ENCODE measurements around the gene MAOB. TPM values are rescaled to one million over a fixed set of nuclear protein-coding genes. Genes with fewer than 3 reads are reported as not detected.

The MAOB gene
- polyA plus RNA-seq, 3 donors, result 7.2 to 111 (median 37.9) TPM

DNA sequence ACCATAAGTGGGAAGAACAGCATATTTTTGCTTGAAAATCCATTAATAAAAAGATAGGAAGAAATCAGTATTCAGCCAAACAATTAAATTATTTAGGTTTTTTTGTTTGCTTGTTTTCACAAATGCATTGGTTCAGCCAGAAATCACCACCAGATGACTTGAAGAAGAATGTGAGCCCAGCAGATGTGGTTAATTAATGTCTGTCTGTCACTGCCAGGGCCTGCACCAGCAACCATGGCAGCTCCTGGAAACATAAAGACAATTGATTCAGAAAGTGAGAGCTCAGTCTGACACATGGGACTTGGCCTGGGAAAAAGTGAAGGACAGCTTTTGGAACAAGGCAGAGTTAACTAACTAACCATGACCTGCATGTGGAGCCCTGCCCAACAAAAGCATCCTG lies 74.0 kb downstream of the MAOB start:
- H3K27ac ChIP-seq (ENCODE audit: low read depth, low read length), result no peak overlapping the region

DNA sequence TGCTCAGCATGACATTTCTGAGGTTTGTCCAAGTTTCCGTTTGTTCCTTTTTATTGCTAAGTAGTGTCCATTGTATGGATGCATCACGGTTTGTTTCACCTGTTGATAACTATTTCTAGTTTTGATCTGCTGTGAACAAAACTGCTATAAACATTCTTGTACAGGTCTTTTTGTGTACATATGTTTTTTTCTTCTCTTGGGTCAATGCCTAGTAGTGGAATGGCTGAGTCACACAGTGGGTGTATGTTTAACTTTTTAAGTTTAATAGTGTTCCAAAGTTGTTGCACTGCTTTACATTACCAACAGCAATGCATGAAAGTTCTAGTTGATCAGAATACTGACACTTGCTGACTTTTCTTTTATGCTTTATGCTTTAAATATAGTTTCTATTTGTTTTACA lies 76.7 kb downstream of the MAOB start:
- H3K27ac ChIP-seq (ENCODE audit: low read depth, low read length), result no peak overlapping the region
- WGBS, 3 donors, result 51 to 98% (median 80%) methylated on average over 2 of the region's 2 CpGs

GRCh38 chrX:43804021-43804420 lies 78.2 kb downstream of the MAOB start:
- WGBS, 3 donors, result 61 to 88% (median 87%) methylated on average over 5 of the region's 5 CpGs

DNA sequence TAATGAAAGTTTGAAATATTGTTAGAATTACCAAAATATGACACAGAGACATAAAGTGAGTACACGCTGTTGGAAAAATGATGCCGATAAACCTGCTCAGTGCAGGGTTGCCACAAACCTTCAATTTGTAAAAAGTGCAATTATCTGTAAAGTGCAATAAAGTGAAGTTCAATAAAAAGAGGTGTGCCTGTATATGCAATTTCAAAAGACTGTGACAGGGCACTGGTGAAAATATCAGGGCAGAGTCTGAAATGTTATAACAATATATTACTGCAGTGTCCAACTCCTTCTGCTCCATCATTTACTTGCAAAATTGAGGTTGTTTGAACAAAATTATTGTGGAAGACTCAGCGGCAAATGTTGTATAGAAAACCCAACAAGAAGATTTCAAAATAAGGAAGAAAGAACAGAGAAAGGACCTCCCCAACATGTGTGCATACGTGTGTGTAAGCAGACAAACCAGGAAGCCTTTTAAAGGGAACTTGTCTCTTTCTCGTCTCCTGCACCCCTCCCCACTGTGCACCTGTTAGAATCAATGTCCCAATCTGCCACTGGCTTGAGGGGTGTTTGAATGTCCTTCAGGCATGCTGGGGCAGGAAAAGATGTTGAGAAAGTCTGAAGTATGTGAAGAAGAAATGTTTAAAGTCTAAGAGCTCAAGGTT lies 96.2 kb downstream of the MAOB start:
- WGBS, 3 donors, result 74 to 80% (median 78%) methylated on average over 5 of the region's 5 CpGs

More at GRCh38 chrX:43804021-43804420, 78.2 kb downstream of the MAOB start:
- H3K27ac ChIP-seq (ENCODE audit: low read depth, low read length), result no peak overlapping the region

DNA sequence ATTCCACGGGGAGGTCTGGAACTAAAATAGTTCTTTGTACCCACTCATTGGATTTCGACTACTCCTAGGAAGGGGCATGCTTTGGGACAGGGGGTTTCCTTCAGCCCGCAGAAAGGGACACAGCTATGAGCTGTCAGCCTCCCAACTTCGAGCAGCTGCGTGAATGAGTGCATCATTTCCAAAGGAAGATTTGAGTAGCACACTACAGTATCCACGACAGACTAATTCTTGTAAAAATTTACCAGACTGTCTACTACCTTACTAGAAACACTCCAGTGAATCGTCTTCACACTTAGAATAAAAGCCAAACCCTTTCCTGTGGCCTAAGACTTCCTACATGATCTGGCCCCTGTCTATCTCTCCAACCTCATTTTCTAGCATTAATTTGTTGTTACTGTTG lies 124.2 kb downstream of the MAOB start:
- no peak overlapping the region for H3K27ac ChIP-seq (ENCODE audit: low read depth, low read length)
- WGBS, 3 donors, result 76 to 90% (median 87%) methylated on average over 7 of the region's 7 CpGs

More for the DNA sequence above, 96.2 kb downstream of the MAOB start:
- H3K27ac ChIP-seq (ENCODE audit: low read depth, low read length), result no peak overlapping the region

DNA sequence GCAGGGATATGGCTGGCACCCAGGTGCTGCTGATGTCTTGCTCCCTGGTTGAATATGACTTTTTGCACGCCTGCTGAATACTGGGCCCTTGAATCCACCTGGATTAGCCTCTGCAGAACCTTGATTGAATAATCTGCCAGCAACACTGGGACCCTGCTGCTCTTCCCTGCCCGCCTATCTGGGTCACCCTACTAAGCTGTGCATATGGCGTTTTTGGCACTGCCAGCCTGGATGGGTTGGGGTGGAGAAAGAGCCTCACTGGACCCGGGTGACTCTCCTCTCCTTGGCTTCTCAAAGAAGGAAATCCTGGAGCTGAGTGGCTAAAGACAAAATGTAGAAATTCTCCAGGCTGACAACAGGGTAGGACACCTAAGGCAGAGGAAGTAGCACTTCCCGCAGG lies 126.2 kb downstream of the MAOB start:
- no peak overlapping the region for H3K27ac ChIP-seq (ENCODE audit: low read depth, low read length)
- 74 to 96% (median 96%) methylated on average over 5 of the region's 5 CpGs for WGBS, 3 donors

DNA sequence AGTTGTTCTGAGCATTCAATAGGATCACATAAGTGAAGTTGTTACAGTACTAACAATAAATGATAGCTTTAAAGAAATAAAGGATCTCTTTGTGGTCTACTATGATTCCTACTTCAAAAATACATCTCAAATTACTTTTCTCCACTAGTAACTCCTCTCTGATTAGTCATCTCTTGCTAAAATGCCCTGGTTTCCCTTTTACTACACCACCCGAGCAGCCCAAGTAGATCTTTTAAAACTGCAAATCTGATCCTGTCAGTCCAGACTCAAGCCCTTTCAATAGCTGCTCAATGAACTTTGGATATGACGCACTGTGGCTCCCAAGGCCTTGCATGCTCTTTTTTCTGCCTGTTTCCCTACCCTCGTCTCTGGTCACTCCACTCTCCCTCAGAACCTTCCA lies 128.6 kb downstream of the MAOB start:
- WGBS, 3 donors, result 71 to 84% (median 73%) methylated on average over 3 of the region's 3 CpGs
- H3K27ac ChIP-seq (ENCODE audit: low read depth, low read length), result no peak overlapping the region

DNA sequence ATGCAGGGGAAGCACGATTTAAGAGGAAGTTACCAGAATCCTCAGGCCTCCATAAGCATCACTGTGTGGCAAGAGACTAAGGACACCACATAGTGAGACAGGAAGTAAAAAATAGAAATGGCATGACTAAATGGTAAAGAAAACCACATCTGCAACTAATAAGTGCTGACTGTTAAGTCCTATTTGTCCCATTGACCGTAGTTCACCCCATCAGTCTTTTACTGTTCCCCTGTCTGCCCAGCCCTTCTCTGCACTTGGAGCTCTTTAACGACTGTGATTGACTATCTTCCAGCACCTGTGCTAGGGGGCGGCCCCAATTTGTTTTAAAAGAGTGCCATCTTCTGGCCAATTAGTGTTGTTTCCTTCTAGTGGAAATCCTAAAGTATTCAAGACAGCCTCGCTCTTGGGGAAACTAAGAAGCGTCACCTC lies 132.0 kb downstream of the MAOB start:
- 1 to 12% (median 8%) methylated on average over 6 of the region's 6 CpGs for WGBS, 3 donors
- H3K27ac ChIP-seq (ENCODE audit: low read depth, low read length), result no peak overlapping the region

GRCh38 chrX:43747476-43747875 lies 134.8 kb downstream of the MAOB start:
- 68 to 100% (median 92%) methylated on average over 2 of the region's 2 CpGs for WGBS, 3 donors
- H3K27ac ChIP-seq (ENCODE audit: low read depth, low read length), result no peak overlapping the region

DNA sequence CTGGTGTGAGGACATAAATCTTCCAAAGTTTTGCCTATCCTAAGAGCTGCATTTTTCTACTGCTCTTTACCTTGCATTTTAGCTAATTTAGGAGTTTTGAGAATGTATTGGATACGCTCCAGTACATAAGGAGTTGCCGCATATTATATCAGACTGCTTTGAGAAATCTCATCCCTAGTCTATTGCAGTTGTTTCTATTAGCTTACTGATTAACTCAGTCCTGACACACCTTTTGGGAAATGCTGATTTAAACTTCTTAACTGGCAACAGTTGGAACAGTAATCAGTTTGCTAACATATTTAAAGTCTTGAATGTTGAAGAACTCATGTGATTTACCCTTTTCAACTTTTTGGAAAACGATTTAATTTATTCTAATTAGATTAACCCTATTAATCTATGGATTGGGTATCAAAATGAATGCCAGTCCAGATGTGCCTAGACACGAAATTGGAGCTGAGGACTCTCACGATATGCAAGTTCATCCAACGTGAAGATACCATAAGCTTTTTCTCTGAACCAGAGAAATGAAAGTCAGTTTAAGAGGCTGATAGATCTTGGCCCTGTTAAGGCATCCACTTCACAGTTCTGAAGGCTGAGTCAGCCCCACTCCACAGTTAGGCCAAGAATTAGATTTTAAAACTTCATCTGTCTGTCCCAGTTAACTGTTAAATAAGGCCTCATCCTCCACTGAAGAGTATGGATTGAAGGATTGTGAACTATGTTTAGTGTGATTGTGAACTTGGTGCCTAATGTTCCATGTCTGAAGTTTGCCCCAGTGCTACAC lies 136.1 kb downstream of the MAOB start:
- no peak overlapping the region for H3K27ac ChIP-seq (ENCODE audit: low read depth, low read length)
- 58 to 78% (median 65%) methylated on average over 6 of the region's 6 CpGs for WGBS, 3 donors

- no peak overlapping the region for H3K27ac ChIP-seq (ENCODE audit: low read depth, low read length)
- 54 to 88% (median 83%) methylated on average over 3 of the region's 3 CpGs for WGBS, 3 donors
Measured at GRCh38 chrX:43744284-43744683, 138.0 kb downstream of the MAOB start.

GRCh38 chrX:43743100-43743822 lies 139.0 kb downstream of the MAOB start:
- 55 to 88% (median 71%) methylated on average over 5 of the region's 5 CpGs for WGBS, 3 donors
- H3K27ac ChIP-seq (ENCODE audit: low read depth, low read length), result no peak overlapping the region

- no peak overlapping the region for H3K27ac ChIP-seq (ENCODE audit: low read depth, low read length)
- 27 to 77% (median 32%) methylated on average over 7 of the region's 7 CpGs for WGBS, 3 donors
Measured at GRCh38 chrX:43741843-43742573, 140.2 kb downstream of the MAOB start.

- WGBS, 3 donors, result 60 to 83% (median 65%) methylated on average over 3 of the region's 3 CpGs
- no peak overlapping the region for H3K27ac ChIP-seq (ENCODE audit: low read depth, low read length)
Measured at GRCh38 chrX:43735957-43736356, 146.3 kb downstream of the MAOB start.

- 67 to 84% (median 72%) methylated on average over 6 of the region's 6 CpGs for WGBS, 3 donors
- H3K27ac ChIP-seq (ENCODE audit: low read depth, low read length), result no peak overlapping the region
Measured at GRCh38 chrX:43735534-43735933, 146.7 kb downstream of the MAOB start.

DNA sequence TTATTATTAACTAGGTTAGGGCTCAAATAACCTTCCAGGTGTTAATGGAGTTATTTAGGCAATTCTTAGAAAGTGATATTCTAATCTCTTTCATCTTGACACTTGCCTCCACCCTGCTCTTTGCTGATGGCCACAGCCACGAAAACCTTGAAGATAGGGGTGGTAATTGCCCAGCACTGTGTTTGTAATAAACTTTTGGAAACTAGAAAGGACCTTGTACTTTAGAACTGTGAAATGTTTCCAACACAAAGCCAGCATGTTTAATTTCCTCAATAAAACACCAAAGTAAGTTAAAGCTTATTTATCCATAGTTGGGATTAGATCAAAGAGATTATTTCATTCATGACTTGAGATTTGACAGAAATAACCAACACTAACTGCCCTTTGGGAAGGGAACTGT lies 147.8 kb downstream of the MAOB start:
- H3K27ac ChIP-seq (ENCODE audit: low read depth, low read length), result no peak overlapping the region
- WGBS, 3 donors, result 0 to 80% (median 51%) methylated on average over 1 of the region's 1 CpG

DNA sequence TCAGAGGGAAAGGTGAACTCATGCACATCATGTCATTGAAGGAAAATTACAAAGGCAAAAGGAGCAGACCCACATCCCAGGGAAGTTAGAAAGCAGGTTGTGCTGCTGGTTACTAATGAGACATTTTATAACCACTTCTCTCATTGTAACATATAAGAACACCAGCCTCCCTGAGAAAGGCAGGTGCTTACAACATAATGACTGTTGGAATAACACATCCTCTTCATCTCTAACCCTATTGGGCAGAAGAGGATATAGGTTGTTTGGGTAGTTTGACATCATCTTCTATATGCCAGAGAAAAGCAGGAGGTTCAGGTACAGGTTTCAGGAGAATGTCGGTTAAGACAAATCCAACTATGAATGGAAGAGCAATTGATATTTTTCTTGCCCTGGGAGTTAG lies 148.6 kb downstream of the MAOB start:
- no peak overlapping the region for H3K27ac ChIP-seq (ENCODE audit: low read depth, low read length)
- WGBS, 3 donors, result 91 to 100% (median 98%) methylated on average over 1 of the region's 1 CpG

DNA sequence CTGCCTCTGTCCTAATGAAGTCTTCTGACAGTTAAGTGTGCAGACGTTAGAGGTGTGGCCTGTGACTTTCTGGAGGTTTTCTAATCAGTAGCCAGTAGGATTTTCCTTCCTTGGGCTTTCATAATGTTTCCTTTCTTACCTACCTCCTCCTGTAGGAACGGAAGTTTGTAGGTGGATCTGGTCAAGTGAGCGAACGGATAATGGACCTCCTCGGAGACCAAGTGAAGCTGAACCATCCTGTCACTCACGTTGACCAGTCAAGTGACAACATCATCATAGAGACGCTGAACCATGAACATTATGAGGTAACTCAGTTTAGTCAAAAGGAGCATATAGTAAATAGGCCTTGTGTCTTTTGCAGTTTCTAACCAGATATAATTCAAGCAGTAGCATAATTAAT lies 151.2 kb downstream of the MAOB start:
- WGBS, 3 donors, result 77 to 91% (median 91%) methylated on average over 7 of the region's 7 CpGs
- no peak overlapping the region for H3K27ac ChIP-seq (ENCODE audit: low read depth, low read length)

- no peak overlapping the region for H3K27ac ChIP-seq (ENCODE audit: low read depth, low read length)
- WGBS, 3 donors, result 71 to 100% (median 81%) methylated on average over 1 of the region's 1 CpG
Measured at GRCh38 chrX:43728966-43729365, 153.3 kb downstream of the MAOB start.
